Common myeloid progenitor, CD34-positive (primary cell): Measurements from ENCODE around the gene CAB39.

Source experiments
- CTCF ChIA-PET: fragments of 350-600 bp; sonication (Branson Sonifier 250); formaldehyde crosslinking; loops from one replicate; lab custom pipeline; 2021; ENCODE audit warnings: antibody characterized with exemption; lab: Charles Lee
- POLR2A ChIA-PET: fragments of 350-600 bp; sonication (Branson Sonifier 250); formaldehyde crosslinking; loops from one replicate; lab custom pipeline; 2021; ENCODE audit warnings: antibody characterized with exemption; lab: Charles Lee
- DNase-seq, 3 donors: peaks; one replicate each; pipeline versions ENCODE4 v3.0.0 to v3.0.0-alpha.2; 2013
- H3K27ac ChIP-seq, 2 experiments: 1 replicate in 1 of 2; 2 replicates in 1 of 2; pipeline ENCODE4 v1.7.0; 2013; ENCODE audit warnings: inconsistent platforms in 2 of 2, low read length in 2 of 2, mild to moderate bottlenecking in 2 of 2, low read depth in 1 of 2, moderate library complexity in 1 of 2; ENCODE audit not compliant: severe bottlenecking in 2 of 2, insufficient read depth in 1 of 2, poor library complexity in 1 of 2
- H3K27me3 ChIP-seq, 5 experiments: replicated peaks in 2 of 5; 1 replicate in 3 of 5; 2 replicates in 2 of 5; pipeline versions ENCODE4 v1.6.1 to v1.7.0; 2013; ENCODE audit warnings: low read length in 4 of 5, mild to moderate bottlenecking in 2 of 5, moderate library complexity in 2 of 5, inconsistent platforms in 1 of 5; ENCODE audit not compliant: insufficient read depth in 5 of 5, control insufficient read depth in 4 of 5
- H3K36me3 ChIP-seq, 4 experiments: 1 replicate in 2 of 4; 2 replicates in 2 of 4; pipeline versions ENCODE4 v1.6.1 to v1.7.0; 2013; ENCODE audit warnings: low read length in 3 of 4, control low read depth in 1 of 4, mild to moderate bottlenecking in 1 of 4; ENCODE audit not compliant: control insufficient read depth in 4 of 4, insufficient read depth in 4 of 4
- H3K4me1 ChIP-seq, 4 experiments: 1 replicate in 3 of 4; 2 replicates in 1 of 4; pipeline versions ENCODE4 v1.6.1 to v1.7.1; 2013; ENCODE audit warnings: low read length in 3 of 4, mild to moderate bottlenecking in 3 of 4, control low read depth in 1 of 4, inconsistent platforms in 1 of 4, moderate library complexity in 1 of 4; ENCODE audit not compliant: control insufficient read depth in 4 of 4, insufficient read depth in 4 of 4; ENCODE audit errors: control extremely low read depth in 1 of 4
- H3K4me3 ChIP-seq, 7 experiments: 1 replicate in 4 of 7; 2 replicates in 3 of 7; pipeline versions ENCODE4 v1.5.1 to v1.7.0; 2013; ENCODE audit warnings: mild to moderate bottlenecking in 7 of 7, low read length in 6 of 7, moderate library complexity in 6 of 7, inconsistent platforms in 2 of 7, low read depth in 2 of 7, control low read depth in 1 of 7; ENCODE audit not compliant: insufficient read depth in 4 of 7, control insufficient read depth in 1 of 7; ENCODE audit errors: extremely low read depth in 1 of 7
- H3K9me3 ChIP-seq, 5 experiments: 1 replicate in 4 of 5; 2 replicates in 1 of 5; pipeline versions ENCODE4 v1.6.1 to v1.7.1; 2013; ENCODE audit warnings: low read length in 4 of 5, mild to moderate bottlenecking in 2 of 5, inconsistent platforms in 1 of 5, low read depth in 1 of 5, moderate library complexity in 1 of 5; ENCODE audit not compliant: control insufficient read depth in 4 of 5, insufficient read depth in 2 of 5; ENCODE audit errors: control extremely low read depth in 1 of 5
- WGBS: methylation state at CpG from one replicate; pipeline ENCODE4 v1.1.5; 2013; ENCODE audit not compliant: insufficient coverage; 5-methylcytosine and 5-hydroxymethylcytosine counted together

CAB39 gene

DNA sequence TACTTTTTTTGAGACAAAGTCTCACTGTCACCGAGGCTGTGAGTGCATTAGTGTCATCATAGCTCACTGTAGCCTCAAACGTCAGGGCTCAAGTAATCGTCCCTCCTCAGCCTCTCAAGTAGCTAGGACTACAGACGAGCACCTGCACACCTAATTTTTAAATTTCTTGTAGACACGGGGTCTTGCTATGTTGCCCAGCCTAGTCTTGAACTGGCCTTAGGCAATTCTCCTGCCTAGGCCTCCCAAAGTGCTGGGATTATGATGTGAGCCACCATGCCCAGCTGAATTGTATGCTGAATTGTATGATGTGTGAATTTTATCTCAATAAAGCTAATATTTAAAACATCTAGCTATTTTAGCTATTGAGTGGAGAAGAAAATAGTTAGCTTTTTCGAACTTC is 18.9 kb downstream of the CAB39 start:
- Histone ChIP-seq H3K27ac (no peak overlapping the region), H3K9me3 (no peaks in the 10 kb centered on the region), H3K36me3 (peaks cover 0 to 4% (median 2%) of the 10 kb centered on the region in 4 experiments), H3K4me1 (peaks cover 1 to 11% (median 8%) of the 10 kb centered on the region in 4 experiments), H3K4me3 (no peak overlapping the region), H3K27me3 (no peaks in the 10 kb centered on the region)
- CTCF ChIA-PET = interaction anchor here (1.9 kb wide), 1 partner anchor 12 kb away, joined by 5 read pairs; no protein-coding TSS in a partner anchor
- WGBS = 100% methylated on average over 4 of the region's 6 CpGs
- no peak for DNase-seq
- POLR2A ChIA-PET = interaction anchor here (0.6 kb wide), 1 partner anchor 65 kb away, joined by 3 read pairs; no protein-coding TSS in a partner anchor

DNA sequence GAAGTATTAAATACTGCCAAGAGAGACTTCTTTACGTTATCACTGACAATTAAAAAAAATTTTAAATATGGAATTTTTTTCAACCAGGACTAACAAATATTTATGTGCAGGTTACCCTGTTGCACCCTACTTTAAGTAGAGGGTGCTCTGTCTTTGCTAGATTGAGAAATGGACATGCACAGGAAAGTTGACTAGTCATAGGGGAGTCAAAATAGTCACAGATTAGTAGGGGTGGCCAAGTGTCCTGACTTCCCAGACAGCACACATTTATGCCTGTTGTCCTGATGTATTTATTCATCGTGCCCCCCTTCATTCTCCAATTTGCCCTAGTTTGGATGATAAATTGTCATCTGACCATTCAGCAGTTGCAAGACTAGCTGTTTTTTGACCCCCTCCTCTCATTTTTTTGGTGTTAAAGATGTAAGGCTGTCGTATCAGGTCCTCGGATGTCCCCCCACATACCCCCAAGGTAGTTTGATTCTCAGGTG is 20.3 kb downstream of the CAB39 start:
- Histone ChIP-seq H3K36me3 (peaks cover 0 to 6% (median 2%) of the 10 kb centered on the region in 4 experiments), H3K27ac (no peak overlapping the region), H3K4me1 (peaks cover 13 to 26% (median 22%) of the 10 kb centered on the region in 4 experiments), H3K9me3 (no peaks in the 10 kb centered on the region), H3K27me3 (no peaks in the 10 kb centered on the region), H3K4me3 (no peak overlapping the region)
- WGBS = 67% methylated on average over 2 of the region's 4 CpGs
- DNase-seq = no peak
- ChIA-PET CTCF (no interaction called here), POLR2A (interaction anchor here (0.6 kb wide), 1 partner anchor 98 kb away, joined by 3 read pairs; no protein-coding TSS in a partner anchor)

DNA sequence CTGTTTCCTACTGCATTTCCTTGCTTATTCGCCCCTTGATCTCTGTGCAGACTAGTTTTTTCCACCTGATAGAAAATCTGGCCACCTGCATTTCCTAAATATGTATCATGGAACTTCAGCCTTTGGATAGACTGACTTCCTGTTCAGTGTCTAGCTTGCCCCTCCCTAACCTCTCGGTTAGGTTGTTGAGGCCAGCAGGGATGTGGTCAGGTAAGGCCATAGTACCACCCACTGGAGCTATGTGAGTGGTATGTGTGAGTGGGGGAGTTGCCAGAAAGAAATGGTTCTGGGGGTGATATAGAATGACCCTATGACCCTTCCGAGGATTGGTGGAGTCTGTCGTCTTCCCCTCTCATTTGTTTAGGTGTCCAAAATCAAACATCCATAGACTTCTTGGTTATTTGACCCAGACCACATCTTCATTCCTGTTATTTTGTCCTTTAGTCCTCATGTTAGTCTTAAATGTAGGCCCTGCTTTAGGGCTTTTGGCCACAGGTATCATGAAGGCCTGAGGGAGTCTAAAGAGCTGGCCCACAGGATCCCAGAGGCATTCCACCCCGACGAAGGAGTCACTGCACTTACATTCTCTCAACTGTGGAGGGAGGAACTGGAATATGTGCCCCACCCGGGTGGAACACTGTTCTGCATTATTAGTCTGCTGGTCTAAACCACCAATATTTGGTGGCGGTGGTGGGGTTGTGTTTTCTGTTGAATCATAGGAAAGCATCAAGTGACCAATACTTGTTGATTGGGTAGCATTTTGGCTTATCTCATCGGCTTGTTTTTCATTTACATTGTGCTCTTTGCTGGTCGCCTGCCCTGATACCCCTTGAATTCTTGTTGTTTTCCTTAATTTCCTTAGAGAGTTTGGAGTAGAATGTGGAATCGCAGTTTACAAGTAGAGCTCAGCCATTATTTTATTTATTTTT is 21.9 kb downstream of the CAB39 start:
- POLR2A ChIA-PET = no interaction called here
- H3K27me3 ChIP-seq = no peaks in the 10 kb centered on the region
- no peak for DNase-seq
- WGBS = 83% methylated on average over 9 of the region's 11 CpGs
- CTCF ChIA-PET = interaction anchor here (0.9 to 1.2 kb wide), 2 partner anchors 11 to 21 kb away, joined by 3 to 4 read pairs; no protein-coding TSS in a partner anchor
- H3K36me3 ChIP-seq = peaks cover 0 to 8% (median 2%) of the 10 kb centered on the region in 4 experiments
- H3K9me3 ChIP-seq = no peaks in the 10 kb centered on the region
- H3K4me1 ChIP-seq = peaks cover 19 to 38% (median 31%) of the 10 kb centered on the region in 4 experiments
- H3K4me3 ChIP-seq = no peak overlapping the region
- no peak overlapping the region for H3K27ac ChIP-seq

DNA sequence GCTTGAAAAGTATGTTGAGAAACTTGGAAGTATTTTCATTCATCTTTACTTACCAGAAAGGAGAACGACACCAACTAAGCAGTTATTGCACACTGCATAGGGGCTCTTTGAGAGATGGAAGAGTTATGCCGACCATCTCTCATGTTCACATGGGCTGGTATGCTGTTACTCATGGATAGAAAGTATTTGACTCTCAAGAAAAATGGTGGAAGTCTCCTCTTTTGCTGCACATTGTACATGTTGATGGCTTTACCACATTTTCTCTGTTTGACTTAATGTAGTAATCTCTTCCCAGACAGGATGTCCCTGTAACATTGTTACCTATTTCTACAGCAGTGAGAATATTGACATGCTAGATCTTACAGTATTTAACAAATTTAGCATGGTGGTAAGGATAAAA is 23.2 kb downstream of the CAB39 start:
- H3K36me3 ChIP-seq = peaks cover 0 to 15% (median 7%) of the 10 kb centered on the region in 4 experiments
- no peak overlapping the region for H3K27ac ChIP-seq
- WGBS = 88% methylated on average over 1 of the region's 2 CpGs
- CTCF ChIA-PET = no interaction called here
- no peak for DNase-seq
- H3K9me3 ChIP-seq = no peaks in the 10 kb centered on the region
- no peak overlapping the region for H3K4me3 ChIP-seq
- H3K4me1 ChIP-seq = peaks cover 19 to 38% (median 31%) of the 10 kb centered on the region in 4 experiments
- no peaks in the 10 kb centered on the region for H3K27me3 ChIP-seq
- POLR2A ChIA-PET = no interaction called here

DNA sequence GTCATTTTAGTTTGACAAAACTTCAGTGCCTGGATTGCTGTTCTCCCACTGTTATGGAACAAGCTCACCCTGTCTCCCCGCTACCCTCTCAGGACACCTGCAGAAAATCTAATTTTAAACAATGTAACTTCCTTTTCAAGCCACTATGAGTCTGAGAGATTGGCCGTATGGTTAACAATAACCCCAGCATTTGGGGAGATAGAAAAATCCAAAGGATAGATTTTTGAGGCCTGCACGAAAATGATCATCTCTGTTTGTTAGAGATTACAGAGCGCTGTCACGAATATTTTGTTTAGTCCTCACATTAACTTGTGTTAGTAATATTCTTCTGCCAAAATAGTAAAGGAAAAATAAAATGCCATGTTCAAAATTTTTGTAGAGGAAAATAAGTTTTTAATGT is 24.7 kb downstream of the CAB39 start:
- no CpG with 5 or more reads among the region's 5 CpGs for WGBS
- DNase-seq = peak in 2 of 3 donors; percentile 24 to 45
- CTCF ChIA-PET = interaction anchor here (0.8 to 1.3 kb wide), 3 partner anchors 14 to 659 kb away, joined by 3 to 4 read pairs (median 3); no protein-coding TSS in a partner anchor
- H3K27me3 ChIP-seq = no peaks in the 10 kb centered on the region
- H3K9me3 ChIP-seq = no peaks in the 10 kb centered on the region
- H3K4me1 ChIP-seq = peaks cover 19 to 38% (median 31%) of the 10 kb centered on the region in 4 experiments
- no peak overlapping the region for H3K4me3 ChIP-seq
- H3K36me3 ChIP-seq = peaks cover 0 to 22% (median 10%) of the 10 kb centered on the region in 4 experiments
- H3K27ac ChIP-seq = peak overlapping the region in 1 of 2 experiments; percentile 32
- POLR2A ChIA-PET = interaction anchor here (0.6 kb wide), 1 partner anchor 24 kb away, joined by 3 read pairs; no protein-coding TSS in a partner anchor

DNA sequence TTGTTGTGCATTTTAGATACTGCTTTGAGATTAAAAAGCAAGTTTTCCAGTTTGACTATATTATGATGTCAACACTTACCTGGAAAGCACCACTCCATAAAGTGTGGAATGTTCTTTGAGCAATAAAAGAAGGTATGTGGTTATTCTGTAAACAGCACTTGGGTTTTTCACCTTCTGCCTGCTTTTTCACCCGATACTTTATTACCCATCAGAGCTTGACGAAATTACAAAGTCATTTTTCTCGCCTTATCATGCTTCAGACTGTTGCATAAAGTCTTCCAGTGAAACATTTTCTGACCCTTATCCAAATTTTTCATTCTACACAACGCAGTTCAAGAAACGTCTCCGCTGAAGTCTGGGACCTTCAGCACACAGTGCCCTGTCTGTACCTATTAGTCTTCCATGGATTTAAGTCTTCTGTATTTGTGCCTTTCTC is 25.2 kb downstream of the CAB39 start:
- DNase-seq = peak in 1 of 3 donors; percentile 12
- peaks cover 1 to 22% (median 10%) of the 10 kb centered on the region in 4 experiments for H3K36me3 ChIP-seq
- H3K9me3 ChIP-seq = no peaks in the 10 kb centered on the region
- 79% methylated on average over 6 of the region's 6 CpGs for WGBS
- H3K27ac ChIP-seq = peak overlapping the region in 1 of 2 experiments; percentile 67
- peaks cover 19 to 38% (median 31%) of the 10 kb centered on the region in 4 experiments for H3K4me1 ChIP-seq
- no peak overlapping the region for H3K4me3 ChIP-seq
- POLR2A ChIA-PET = interaction anchor here (0.6 kb wide), 1 partner anchor 24 kb away, joined by 3 read pairs; no protein-coding TSS in a partner anchor
- no peaks in the 10 kb centered on the region for H3K27me3 ChIP-seq
- CTCF ChIA-PET = interaction anchor here (0.8 to 1.6 kb wide), 4 partner anchors 15 to 659 kb away, joined by 3 to 4 read pairs (median 4); no protein-coding TSS in a partner anchor
